DMS114 treated with DMSO at 0.1 percent for 48 hours (cell line): ENCODE measurements around the gene ZNF561.
"Not testable (repeated sequence)": the region's sequence is repeated elsewhere in the genome, so short reads cannot be mapped to it uniquely, and the experiment has no call there.

Experiments used
- DNase-seq: peaks from one replicate; lab custom pipeline; 2025; ENCODE audit not compliant: unreplicated experiment; lab: John Stamatoyannopoulos, UW

The ZNF561 gene

GRCh38 chr19:9582081-9582725 is 38.8 kb downstream of the ZNF561 start:
- DNase-seq, result not testable (repeated sequence)

- no peak for DNase-seq
These were observed 40.3 kb downstream of the ZNF561 start for GRCh38 chr19:9580728-9581127.

GRCh38 chr19:9570255-9570654 is 50.8 kb downstream of the ZNF561 start:
- no peak for DNase-seq

- no peak for DNase-seq
These were observed 54.3 kb downstream of the ZNF561 start for GRCh38 chr19:9566729-9567128.

GRCh38 chr19:9565900-9566705 is 54.9 kb downstream of the ZNF561 start:
- DNase-seq, result no peak
